Measurements from ENCODE around the gene MFN1.

GRCh38 chr3:179363332-179363731, 15.8 kb downstream of the MFN1 start:
- TF ChIP-seq, protein P1, sequence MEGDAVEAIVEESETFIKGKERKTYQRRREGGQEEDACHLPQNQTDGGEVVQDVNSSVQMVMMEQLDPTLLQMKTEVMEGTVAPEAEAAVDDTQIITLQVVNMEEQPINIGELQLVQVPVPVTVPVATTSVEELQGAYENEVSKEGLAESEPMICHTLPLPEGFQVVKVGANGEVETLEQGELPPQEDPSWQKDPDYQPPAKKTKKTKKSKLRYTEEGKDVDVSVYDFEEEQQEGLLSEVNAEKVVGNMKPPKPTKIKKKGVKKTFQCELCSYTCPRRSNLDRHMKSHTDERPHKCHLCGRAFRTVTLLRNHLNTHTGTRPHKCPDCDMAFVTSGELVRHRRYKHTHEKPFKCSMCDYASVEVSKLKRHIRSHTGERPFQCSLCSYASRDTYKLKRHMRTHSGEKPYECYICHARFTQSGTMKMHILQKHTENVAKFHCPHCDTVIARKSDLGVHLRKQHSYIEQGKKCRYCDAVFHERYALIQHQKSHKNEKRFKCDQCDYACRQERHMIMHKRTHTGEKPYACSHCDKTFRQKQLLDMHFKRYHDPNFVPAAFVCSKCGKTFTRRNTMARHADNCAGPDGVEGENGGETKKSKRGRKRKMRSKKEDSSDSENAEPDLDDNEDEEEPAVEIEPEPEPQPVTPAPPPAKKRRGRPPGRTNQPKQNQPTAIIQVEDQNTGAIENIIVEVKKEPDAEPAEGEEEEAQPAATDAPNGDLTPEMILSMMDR (IDR thresholded peaks at IDR 0.05), result no peak
- TF ChIP-seq ZFX (IDR thresholded peaks at IDR 0.05; ENCODE audit: borderline replicate concordance), result no peak
